Fibroblast of the aortic adventitia (primary cell): ENCODE data around the gene NOS1. TPM values are rescaled to one million over a fixed set of nuclear protein-coding genes. Genes with fewer than 3 reads are reported as not detected.

Experiments used
- DNase-seq: peaks from one replicate; pipeline ENCODE4 v3.0.0-alpha.2; 2010; ENCODE audit warnings: low read depth
- H3K4me3 ChIP-seq: 2 replicates; pipeline ENCODE4 v1.5.1; 2011; ENCODE audit warnings: low read depth, mild to moderate bottlenecking, control low read depth, low read length, moderate library complexity
- CTCF ChIP-seq: IDR thresholded peaks from 2 replicates; pipeline ENCODE4 v1.5.1; 2011; ENCODE audit warnings: mild to moderate bottlenecking, low read length, control low read depth, inconsistent platforms; ENCODE audit not compliant: insufficient read depth
- total RNA-seq: library from RNA; depleted of rRNA; stranded (reverse); fragments of >200 nt; gene quantifications from 2 replicates; pipeline ENCODE4 v1.2.3, GENCODE V29; 2012; ENCODE audit warnings: low replicate concordance

The NOS1 gene
- total RNA-seq, 1 donor: not detected

GRCh38 chr12:117178745-117179144 is 182.7 kb downstream of the NOS1 start:
- no peak for DNase-seq
- H3K4me3 ChIP-seq: no peak overlapping the region
- no peak for TF ChIP-seq CTCF

DNA sequence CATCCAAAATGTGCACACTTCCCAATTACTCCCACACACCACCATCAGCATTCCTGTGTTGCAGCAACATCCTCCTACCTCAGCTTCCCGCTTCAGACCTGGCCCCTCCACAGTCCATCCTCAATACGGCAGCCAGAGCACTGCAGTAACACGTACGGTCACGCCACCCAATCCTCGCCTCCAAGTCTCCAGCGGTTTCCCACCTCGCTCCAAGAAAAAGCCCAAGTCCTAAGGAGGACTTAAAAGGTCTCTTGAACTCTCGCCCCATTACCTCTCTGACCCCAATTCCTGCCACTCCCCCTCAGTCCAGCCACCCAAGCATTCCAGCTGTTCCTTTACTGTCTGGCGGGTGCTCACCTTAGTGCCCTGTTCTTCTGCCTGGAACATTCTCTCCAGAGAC is 183.1 kb downstream of the NOS1 start:
- H3K4me3 ChIP-seq: no peak overlapping the region
- DNase-seq: no peak
- TF ChIP-seq CTCF: no peak

DNA sequence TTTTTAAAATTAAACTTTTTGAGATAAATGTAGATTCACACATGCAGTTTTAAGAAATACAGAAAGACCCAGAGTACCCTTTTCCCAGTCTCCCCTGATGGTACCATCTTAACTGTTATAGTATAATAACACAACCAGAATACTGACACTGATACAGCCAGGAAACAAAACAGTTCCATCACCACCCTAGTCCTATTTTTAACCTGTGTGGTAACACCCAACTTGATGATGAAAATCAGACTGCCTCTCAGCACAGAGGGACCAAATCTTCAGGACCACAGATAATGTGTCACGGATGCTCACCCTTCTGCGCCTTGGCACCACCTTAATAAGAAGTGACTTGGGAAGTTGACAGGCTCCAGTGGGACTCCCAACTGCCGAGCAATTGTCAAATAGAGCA is 189.3 kb downstream of the NOS1 start:
- DNase-seq: no peak
- TF ChIP-seq CTCF: no peak
- no peak overlapping the region for H3K4me3 ChIP-seq

DNA sequence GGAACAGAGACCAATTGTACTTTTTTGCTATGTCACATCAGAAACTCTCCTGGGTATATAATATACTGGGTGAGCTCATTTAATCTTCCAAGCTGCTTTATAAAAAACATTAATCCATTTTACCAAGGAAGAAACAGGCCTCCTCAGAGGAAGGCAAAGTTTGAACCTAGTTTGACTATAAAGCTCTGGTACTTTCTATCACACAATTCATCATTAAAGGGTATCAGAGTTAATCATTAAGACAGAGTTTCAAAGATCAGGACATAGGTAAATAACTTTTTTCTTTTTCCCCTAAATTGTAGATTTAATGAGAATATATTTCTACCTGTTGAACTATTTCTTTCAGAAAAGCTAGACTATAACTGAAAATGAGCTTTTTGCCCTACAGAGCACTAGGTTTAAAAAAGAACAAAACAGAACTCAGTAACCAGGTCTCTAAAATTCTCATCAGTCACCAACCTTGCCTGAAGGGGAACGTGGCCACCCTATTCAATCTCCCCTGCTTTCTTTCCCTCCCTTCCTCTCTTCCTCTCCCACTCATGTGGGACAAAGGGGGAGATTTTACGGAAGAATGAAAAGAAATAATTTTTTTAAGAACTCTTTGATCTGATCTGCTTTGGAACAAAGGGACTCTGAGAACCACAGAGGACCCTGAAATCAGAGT is 189.8 kb downstream of the NOS1 start:
- DNase-seq: no peak
- H3K4me3 ChIP-seq: no peak overlapping the region
- no peak for TF ChIP-seq CTCF

GRCh38 chr12:117169548-117169947 is 191.9 kb downstream of the NOS1 start:
- no peak overlapping the region for H3K4me3 ChIP-seq
- no peak for DNase-seq
- TF ChIP-seq CTCF: no peak

- no peak for DNase-seq
- no peak overlapping the region for H3K4me3 ChIP-seq
- TF ChIP-seq CTCF: no peak
Measured at GRCh38 chr12:117168976-117169375, 192.4 kb downstream of the NOS1 start.

DNA sequence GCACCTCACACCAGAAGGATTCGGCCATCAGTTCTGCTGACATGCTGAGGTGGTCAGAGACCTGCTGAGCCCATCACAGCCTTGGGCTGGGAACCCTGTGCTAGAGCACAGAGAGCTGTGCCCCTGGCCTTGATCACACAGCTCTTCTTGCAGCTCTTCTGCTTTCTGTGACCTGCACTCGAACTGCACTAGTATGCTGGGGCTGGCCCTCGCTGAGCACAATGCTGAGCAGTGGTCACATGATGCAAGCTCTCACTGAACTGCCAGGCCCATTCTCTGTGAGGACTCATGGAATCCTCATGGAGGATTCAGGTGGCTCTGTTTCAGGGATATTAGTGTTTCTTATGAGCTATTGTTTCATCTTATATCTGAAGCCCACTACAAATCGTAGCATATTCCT is 193.7 kb downstream of the NOS1 start:
- H3K4me3 ChIP-seq: no peak overlapping the region
- DNase-seq: no peak
- no peak for TF ChIP-seq CTCF
